Retinal pigment epithelial cell (primary cell): ENCODE data around the gene ZNF565.
"Not testable (repeated sequence)": the region's sequence is repeated elsewhere in the genome, so short reads cannot be mapped to it uniquely, and the experiment has no call there.

ENCODE experiments used
- DNase-seq: peaks from one replicate; pipeline ENCODE4 v3.0.0-alpha.2; 2010; ENCODE audit warnings: low read depth
- H3K4me3 ChIP-seq: 2 replicates; pipeline ENCODE4 v1.5.1; 2011; ENCODE audit warnings: mild to moderate bottlenecking, low read length, control low read depth, moderate library complexity
- TF ChIP-seq, protein P1 (sequence below): conservative IDR thresholded peaks from 2 replicates; pipeline ENCODE4 v1.5.1; 2011; ENCODE audit warnings: low read depth, low read length, control low read depth, inconsistent platforms

Gene ZNF565

DNA sequence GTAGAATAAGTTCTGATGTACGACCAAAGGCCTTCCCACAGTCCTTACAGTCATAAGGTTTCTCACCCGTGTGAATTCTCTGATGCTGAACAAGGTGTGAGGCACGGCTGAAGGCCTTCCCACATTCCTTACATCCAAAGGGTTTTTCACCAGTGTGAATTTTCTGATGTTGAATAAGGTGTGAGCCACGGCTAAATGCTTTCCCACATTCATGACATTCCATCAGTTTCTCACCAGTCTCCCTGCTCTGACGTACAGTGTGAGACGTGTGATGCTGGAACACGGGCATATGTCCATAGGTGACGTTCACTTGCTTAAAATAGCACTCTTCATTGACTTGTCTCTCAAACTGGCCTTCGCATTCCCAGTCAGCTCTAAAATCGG lies 31.2 kb downstream of the ZNF565 start:
- peak; percentile 93 for DNase-seq
- H3K4me3 ChIP-seq = no peak overlapping the region
- TF ChIP-seq, protein P1, sequence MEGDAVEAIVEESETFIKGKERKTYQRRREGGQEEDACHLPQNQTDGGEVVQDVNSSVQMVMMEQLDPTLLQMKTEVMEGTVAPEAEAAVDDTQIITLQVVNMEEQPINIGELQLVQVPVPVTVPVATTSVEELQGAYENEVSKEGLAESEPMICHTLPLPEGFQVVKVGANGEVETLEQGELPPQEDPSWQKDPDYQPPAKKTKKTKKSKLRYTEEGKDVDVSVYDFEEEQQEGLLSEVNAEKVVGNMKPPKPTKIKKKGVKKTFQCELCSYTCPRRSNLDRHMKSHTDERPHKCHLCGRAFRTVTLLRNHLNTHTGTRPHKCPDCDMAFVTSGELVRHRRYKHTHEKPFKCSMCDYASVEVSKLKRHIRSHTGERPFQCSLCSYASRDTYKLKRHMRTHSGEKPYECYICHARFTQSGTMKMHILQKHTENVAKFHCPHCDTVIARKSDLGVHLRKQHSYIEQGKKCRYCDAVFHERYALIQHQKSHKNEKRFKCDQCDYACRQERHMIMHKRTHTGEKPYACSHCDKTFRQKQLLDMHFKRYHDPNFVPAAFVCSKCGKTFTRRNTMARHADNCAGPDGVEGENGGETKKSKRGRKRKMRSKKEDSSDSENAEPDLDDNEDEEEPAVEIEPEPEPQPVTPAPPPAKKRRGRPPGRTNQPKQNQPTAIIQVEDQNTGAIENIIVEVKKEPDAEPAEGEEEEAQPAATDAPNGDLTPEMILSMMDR = no peak

GRCh38 chr19:36182612-36183244 lies 31.7 kb downstream of the ZNF565 start:
- peak; percentile 87 for DNase-seq
- TF ChIP-seq, protein P1 = no peak
- no peak overlapping the region for H3K4me3 ChIP-seq

- DNase-seq = not testable (repeated sequence)
These were observed 35.4 kb downstream of the ZNF565 start for GRCh38 chr19:36179077-36179476.

GRCh38 chr19:36173846-36174245 lies 40.6 kb downstream of the ZNF565 start:
- H3K4me3 ChIP-seq = not testable (repeated sequence)

More at GRCh38 chr19:36179077-36179476, 35.4 kb downstream of the ZNF565 start:
- H3K4me3 ChIP-seq = not testable (repeated sequence)

GRCh38 chr19:36172852-36173251 lies 41.6 kb downstream of the ZNF565 start:
- no peak for DNase-seq
- no peak overlapping the region for H3K4me3 ChIP-seq
- TF ChIP-seq, protein P1 = no peak

More at GRCh38 chr19:36173846-36174245, 40.6 kb downstream of the ZNF565 start:
- DNase-seq = not testable (repeated sequence)

- peak; percentile 84 for DNase-seq
- TF ChIP-seq, protein P1 = no peak
- H3K4me3 ChIP-seq = no peak overlapping the region
These were observed 45.2 kb downstream of the ZNF565 start for GRCh38 chr19:36169084-36169760.

DNA sequence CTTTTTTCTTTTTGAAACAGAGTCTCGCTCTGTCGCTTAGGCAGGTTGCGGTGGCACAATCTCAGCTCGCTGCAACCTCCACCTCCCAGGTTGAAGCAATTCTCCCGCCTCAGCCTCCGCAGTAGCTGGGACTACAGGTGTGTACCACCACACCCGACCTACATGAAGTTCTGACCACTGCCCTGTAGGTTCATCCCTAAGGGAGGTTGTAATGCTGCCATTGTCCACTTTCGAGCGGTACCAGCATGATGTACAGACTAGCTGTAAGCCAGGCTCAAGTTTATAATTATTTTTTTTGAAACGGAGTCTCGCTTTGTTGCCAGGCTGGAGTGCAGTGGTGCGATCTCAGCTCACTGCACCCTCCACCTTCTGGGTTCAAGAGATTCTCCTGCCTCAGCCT lies 50.7 kb downstream of the ZNF565 start:
- TF ChIP-seq, protein P1 = no peak

More for the DNA sequence above, 50.7 kb downstream of the ZNF565 start:
- no peak overlapping the region for H3K4me3 ChIP-seq
- DNase-seq = no peak
